ENCODE results near the gene H1-8. TPM values are rescaled to one million over a fixed set of nuclear protein-coding genes. Genes with fewer than 3 reads are reported as not detected.
A peak's percentile ranks its signal among the peaks of the same experiment; 100 is the strongest.
"Not testable (repeated sequence)": the region's sequence is repeated elsewhere in the genome, so short reads cannot be mapped to it uniquely, and the experiment has no call there.

H1-8 gene
- total RNA-seq, 1 donor from 2014 or later: not detected

DNA sequence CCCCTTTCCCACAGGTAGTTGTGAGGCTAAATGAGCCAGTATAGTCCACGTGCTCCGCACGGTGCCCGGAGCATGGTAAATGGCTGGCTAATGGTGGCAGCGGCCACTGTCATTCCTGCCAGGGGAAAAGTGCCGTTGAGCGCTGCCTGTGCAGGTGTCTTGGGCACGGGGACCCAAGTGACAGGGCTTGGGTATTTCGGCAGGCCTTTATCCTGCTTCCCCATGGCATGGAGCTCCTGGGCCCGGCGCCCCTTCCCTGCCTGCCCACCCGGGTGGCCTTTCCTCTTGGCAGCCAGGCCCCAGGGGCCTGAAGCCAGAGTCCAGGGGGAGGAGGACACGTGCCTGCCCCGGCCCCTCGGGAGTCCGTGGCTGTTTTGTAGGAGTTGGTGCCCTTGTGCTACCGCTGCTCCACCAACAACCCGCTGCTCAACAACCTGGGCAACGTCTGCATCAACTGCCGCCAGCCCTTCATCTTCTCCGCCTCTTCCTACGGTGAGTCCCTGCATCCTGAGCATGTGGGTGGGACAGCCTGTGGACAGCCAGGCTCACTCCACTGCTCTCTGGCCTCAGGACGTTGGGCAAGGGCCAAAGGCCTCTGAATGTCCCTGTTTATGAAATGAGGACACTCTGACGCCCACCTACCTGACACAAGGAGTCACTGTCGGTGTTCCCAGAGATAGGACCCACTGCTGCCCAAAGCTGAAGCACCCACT, 27.7 kb upstream of the H1-8 start:
- DNase-seq: peak; percentile 13

DNA sequence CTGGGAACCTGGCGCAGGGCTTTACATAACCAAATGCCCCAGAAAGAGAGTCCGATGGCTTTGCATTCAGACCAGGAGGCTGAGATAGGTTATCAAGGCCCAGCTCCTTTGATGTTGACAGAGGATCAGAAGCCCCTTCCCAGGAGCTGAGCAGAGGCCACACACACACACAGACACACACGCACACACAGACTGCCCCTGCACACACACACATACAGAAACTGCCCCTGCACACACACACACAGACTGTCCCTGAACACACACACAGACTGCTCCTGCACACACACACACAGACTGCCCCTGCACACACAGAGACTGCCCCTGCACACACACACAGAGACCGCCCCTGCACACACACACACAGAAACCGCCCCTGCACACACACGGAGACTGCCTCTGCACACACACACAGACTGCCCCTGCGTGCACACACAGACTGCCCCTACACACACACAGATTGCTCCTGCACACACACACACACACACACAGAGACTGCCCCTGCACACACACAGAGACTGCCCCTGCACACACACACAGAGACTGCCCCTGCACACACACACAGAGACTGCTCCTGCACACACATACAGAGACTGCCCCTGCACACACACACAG, 27.0 kb upstream of the H1-8 start:
- DNase-seq: not testable (repeated sequence)

DNA sequence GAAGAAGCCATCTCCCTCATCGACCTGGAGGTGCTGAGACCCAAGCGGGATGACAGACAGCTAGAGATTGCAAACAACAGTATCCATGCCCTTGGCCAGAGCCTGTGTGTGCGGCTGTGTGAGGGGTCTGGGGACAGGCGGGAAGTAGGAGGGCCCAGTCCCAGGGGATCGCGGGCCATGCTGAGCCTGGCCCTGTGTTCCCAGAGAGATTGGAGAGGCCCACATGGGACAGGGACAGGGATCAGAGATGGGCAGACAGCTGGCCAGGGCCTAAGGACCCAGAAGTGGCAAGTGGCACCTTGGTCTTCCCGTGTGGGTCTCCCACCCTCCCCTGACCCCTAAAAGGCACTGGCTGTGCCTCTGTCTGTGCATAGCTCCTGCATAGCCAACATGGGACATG, 25.5 kb upstream of the H1-8 start:
- no peak for DNase-seq

DNA sequence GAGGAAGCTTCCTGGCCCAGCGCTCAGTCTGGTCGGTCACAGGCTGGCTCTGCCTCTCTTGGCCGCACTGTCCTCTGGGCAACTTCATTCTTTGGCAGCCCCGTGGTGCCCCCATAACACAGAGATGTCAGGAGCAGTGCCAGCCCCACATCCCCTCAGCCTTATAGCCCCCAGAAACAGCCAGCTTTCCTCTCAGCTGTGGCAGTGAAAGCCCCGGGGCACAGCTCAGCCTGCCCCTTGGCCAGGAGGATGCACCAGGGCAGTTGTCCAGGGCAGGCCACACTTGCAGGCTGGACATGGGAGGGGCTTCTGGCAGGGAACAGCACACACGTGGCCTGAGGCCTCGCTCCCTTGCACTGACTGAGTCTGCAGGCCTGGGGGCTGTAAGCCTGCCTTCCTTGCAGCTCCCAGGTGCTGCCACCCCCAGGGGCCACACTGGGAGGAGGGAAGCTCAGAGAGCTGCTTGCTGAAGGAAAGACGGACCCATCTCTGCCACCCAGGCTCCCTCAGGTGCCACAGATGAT, 24.9 kb upstream of the H1-8 start:
- no peak for DNase-seq

DNA sequence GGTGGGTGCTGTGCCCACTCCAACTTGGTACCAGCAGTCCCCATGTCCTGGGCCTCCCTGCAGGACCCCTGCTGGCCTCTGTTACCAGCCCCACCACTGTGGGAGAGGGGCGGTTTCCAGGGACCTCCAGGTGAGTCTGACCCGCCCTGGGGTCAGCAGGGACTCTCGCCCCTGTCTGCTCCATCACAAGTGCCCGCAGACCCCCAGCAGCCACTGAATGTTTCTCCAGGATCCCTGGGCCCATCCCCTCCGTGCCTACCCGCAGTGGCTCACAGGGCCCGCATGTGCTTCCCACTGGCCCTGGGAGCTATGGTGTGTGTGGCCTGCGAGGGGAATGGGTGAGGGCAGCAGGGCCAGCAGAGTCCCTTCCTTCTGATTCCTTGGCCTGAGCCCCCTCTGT, 24.4 kb upstream of the H1-8 start:
- DNase-seq: no peak

DNA sequence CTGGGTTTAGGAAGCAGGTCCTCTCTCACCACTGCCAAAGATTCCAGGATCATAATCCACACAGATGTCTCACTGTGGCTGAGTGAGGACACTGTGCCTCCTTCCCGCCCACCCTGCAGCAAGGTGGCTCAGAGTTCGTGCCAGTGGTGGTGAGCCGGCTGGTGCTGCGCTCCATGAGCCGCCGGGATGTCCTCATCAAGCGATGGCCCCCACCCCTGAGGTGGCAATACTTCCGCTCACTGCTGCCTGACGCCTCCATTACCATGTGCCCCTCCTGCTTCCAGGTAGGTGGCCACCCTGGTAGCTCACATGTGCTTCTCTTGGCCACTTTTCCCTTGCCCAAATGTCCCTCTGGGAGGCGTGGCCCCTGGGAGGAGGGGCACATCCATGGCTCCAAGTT, 23.5 kb upstream of the H1-8 start:
- no peak for DNase-seq

DNA sequence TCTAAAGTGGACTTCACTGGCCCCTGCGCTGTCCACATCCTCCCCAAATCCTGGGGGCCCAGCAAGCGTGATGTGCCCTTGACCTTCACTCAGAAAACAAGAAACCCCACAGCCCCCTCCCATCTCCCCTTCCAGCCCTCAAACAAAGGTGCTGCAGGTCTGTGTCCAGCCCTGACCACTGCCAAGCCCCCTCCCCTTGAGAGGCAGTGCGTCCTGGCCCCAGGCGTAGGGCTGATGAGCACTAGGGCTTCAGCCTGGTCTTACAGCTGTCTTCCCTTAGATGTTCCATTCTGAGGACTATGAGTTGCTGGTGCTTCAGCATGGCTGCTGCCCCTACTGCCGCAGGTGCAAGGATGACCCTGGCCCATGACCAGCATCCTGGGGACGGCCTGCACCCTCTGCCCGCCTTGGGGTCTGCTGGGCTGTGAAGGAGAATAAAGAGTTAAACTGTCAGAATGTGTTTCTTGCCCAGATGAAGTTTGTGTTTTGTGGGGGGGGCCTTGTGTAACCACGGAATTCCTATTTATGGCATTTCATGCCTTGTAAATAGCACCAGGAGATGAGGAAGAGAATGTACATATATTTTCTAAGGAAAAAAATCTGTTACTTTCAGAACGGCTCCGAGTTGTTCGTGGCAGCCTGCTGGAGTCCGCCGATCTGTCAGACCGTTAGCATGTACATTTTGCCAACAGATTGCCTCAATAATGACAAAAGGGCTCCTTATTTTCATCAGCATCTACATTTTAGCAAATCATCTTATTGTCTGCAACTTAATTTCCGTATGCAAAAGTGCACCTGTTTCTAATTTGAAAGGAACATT, 22.9 kb upstream of the H1-8 start:
- DNase-seq: no peak

DNA sequence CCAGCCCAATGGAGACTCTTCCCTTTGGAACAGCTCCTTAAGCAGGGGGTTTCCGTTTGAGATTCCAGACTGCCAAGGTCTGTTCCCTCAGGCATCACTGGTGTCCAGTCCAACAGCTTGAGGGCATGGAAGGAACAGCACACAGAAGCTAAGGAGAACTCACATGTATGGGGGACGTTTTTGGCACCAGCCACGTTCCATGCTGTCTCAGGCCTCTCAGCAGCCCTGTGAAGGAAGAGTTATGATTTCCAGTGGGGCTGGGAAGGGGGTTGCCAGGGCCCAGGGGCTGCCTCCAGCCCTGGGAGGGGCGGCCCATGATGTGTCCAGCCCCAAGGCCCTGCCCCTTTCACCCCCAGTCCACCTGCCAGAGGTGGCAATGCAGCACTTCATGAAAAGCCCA, 22.0 kb upstream of the H1-8 start:
- no peak for DNase-seq

DNA sequence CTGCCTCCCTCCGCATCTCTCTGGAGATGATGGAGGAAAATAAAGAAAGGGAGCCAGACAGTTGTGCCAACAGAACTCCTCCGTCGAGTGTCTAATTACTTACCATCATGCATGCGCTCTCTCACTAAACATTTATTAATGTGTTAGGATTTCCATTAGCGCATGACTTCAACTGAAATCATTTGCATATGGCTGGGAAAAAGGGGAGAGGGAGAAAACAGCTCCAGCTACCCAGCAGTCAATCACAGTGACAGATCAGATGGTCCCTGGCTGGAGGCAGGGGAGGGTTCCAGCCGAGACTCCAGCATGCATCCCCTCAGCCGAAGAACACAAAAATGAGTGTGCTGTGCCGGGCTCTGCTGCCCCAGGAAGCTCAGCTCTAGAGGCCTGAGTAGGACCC, 21.4 kb upstream of the H1-8 start:
- DNase-seq: no peak

DNA sequence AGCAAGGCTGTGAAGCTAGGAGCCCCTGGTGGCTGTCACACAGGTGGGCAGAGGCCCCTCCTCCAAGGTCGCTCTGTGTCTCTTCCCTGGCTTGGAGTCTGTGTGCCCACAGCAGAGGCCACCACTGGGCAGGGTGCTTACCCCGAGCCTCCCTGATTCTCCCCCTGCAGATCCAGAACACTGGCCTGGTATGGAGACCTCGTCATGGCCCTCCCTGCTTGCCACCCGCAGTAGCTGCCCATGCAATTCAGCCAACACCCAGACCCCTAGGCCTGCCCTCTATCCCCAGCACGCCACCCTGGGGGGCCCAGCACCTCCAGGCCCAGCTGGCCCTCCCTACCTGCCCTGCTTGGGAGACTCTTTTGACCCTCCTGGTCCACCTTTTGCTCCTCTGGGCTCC, 20.0 kb upstream of the H1-8 start:
- DNase-seq: no peak

DNA sequence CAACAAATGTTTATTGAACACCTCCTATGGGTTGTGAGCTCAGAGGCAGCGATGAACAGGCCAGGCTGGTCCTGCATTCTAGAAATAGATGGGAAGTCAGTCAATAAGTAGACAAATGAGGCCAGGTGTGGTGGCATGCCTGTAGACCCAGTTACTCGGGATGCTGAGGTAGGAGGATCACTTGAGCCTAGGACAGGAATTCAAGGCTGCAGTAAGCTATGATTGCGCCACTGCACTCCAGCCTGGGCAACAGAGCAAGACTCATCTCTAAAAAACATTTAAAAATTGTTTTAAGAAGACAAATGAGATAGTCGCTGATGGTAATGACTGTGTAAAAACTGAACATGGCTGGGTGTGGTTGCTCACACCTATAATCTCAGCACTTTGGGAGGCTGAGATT, 18.9 kb upstream of the H1-8 start:
- no peak for DNase-seq

DNA sequence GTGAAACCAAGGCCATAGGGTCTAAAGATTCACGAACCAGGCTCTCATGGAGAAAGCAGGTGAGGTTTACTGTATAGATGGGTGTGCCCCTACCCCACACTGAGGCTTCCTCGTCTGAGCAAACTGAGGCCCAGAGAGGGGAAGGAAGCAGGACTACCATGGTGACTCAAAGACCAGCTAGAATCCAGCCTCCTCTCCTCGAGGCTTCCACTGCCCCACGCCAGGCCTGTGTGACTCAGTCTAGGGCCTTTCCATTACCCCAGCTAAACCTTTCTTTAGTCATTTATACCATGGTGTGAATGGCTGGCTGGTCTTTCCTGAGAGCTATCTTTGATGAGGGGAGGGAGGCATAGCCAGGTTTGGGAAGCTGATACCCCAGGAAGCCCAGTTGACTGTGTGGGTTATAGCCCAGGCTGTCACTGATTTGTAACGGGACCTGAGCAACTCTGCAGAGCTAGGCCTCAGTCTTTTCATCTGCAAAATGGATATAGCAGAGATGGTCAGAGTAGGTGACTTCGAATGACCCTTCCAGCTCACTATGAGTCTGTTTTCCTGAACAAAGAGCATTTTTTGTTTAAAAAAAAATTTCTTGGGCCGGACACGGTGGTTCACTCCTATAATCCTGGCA, 17.5 kb upstream of the H1-8 start:
- no peak for DNase-seq

DNA sequence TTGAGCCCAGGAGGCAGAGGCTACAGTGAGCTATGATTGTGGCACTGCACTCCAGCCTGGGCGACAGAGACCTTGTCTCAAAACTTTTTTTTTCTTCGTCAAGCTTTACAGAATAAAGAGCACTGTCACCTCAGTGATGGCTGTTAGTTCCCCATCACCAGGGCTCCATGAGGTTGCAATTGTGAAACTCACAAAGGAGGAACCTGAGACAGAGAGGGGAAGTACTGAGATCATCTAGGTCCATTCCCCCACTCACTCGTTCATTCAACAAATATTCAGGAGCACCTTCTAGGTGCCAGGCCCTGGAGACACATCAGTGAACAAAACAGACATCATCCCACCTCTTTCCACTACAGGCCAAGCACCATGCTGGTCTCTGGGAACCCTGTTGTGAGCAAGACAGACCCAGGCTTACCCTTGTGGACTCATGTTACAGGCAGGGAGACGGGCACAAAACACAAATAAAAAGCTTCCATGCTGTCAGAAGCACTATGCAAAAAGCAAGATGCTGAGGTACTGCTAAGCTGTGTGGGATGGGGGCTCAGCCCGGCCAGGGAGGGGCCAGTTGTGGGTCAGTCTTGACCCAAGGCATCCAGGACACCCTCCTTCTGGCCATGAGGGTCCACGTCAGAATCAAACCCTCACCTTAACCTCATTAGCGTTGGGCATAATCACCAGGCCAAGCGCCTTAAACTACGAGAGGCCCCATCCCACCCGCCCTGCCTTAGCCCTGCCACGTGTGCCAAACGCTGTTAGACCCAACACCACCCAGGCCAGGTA, 16.7 kb upstream of the H1-8 start:
- DNase-seq: no peak

DNA sequence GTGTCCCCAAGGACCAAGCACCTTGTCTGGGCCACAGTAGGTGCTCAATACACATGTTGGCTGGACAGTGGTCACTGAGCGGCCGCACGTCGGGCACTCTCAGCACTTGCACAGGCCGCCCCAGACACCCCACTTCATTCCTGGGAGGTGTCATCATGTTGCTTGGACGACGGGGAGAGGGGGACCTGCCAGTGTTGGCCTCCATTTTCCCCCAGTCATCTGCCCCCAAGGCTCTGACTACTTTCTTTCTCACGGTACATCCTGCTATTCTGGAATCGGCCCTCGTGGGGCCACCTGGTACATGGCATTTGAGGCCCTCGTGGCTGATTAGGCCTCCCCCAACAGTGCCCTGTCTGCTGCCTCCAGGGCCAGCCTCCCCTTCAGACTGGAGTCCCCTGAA, 15.7 kb upstream of the H1-8 start:
- no peak for DNase-seq

DNA sequence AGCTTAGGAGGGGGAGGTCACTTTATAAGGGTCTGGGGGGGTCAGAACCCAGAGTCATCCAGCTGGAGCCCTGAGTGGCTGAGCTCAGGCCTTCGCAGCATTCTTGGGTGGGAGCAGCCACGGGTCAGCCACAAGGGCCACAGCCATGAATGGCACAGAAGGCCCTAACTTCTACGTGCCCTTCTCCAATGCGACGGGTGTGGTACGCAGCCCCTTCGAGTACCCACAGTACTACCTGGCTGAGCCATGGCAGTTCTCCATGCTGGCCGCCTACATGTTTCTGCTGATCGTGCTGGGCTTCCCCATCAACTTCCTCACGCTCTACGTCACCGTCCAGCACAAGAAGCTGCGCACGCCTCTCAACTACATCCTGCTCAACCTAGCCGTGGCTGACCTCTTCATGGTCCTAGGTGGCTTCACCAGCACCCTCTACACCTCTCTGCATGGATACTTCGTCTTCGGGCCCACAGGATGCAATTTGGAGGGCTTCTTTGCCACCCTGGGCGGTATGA, 14.3 kb upstream of the H1-8 start, which contains the start of gene RHO:
Gene RHO (plus strand): TSS at position 51 of the 512 bp plus-strand sequence. CDS start 95 bp downstream, at position 146.
- no peak for DNase-seq

DNA sequence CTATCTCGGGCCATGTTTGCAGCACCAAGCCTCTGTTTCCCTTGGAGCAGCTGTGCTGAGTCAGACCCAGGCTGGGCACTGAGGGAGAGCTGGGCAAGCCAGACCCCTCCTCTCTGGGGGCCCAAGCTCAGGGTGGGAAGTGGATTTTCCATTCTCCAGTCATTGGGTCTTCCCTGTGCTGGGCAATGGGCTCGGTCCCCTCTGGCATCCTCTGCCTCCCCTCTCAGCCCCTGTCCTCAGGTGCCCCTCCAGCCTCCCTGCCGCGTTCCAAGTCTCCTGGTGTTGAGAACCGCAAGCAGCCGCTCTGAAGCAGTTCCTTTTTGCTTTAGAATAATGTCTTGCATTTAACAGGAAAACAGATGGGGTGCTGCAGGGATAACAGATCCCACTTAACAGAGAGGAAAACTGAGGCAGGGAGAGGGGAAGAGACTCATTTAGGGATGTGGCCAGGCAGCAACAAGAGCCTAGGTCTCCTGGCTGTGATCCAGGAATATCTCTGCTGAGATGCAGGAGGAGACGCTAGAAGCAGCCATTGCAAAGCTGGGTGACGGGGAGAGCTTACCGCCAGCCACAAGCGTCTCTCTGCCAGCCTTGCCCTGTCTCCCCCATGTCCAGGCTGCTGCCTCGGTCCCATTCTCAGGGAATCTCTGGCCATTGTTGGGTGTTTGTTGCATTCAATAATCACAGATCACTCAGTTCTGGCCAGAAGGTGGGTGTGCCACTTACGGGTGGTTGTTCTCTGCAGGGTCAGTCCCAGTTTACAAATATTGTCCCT, 13.4 kb upstream of the H1-8 start:
- no peak for DNase-seq

DNA sequence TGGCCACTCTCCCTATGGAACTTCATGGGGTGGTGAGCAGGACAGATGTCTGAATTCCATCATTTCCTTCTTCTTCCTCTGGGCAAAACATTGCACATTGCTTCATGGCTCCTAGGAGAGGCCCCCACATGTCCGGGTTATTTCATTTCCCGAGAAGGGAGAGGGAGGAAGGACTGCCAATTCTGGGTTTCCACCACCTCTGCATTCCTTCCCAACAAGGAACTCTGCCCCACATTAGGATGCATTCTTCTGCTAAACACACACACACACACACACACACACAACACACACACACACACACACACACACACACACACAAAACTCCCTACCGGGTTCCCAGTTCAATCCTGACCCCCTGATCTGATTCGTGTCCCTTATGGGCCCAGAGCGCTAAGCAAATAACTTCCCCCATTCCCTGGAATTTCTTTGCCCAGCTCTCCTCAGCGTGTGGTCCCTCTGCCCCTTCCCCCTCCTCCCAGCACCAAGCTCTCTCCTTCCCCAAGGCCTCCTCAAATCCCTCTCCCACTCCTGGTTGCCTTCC, 12.7 kb upstream of the H1-8 start:
- no peak for DNase-seq

DNA sequence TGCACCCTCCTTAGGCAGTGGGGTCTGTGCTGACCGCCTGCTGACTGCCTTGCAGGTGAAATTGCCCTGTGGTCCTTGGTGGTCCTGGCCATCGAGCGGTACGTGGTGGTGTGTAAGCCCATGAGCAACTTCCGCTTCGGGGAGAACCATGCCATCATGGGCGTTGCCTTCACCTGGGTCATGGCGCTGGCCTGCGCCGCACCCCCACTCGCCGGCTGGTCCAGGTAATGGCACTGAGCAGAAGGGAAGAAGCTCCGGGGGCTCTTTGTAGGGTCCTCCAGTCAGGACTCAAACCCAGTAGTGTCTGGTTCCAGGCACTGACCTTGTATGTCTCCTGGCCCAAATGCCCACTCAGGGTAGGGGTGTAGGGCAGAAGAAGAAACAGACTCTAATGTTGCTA, 12.2 kb upstream of the H1-8 start:
- DNase-seq: no peak

DNA sequence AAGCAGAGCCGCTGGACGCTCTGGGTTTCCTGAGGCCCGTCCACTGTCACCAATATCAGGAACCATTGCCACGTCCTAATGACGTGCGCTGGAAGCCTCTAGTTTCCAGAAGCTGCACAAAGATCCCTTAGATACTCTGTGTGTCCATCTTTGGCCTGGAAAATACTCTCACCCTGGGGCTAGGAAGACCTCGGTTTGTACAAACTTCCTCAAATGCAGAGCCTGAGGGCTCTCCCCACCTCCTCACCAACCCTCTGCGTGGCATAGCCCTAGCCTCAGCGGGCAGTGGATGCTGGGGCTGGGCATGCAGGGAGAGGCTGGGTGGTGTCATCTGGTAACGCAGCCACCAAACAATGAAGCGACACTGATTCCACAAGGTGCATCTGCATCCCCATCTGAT, 11.3 kb upstream of the H1-8 start:
- no peak for DNase-seq

DNA sequence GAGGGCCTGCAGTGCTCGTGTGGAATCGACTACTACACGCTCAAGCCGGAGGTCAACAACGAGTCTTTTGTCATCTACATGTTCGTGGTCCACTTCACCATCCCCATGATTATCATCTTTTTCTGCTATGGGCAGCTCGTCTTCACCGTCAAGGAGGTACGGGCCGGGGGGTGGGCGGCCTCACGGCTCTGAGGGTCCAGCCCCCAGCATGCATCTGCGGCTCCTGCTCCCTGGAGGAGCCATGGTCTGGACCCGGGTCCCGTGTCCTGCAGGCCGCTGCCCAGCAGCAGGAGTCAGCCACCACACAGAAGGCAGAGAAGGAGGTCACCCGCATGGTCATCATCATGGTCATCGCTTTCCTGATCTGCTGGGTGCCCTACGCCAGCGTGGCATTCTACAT, 10.7 kb upstream of the H1-8 start:
- DNase-seq: no peak

DNA sequence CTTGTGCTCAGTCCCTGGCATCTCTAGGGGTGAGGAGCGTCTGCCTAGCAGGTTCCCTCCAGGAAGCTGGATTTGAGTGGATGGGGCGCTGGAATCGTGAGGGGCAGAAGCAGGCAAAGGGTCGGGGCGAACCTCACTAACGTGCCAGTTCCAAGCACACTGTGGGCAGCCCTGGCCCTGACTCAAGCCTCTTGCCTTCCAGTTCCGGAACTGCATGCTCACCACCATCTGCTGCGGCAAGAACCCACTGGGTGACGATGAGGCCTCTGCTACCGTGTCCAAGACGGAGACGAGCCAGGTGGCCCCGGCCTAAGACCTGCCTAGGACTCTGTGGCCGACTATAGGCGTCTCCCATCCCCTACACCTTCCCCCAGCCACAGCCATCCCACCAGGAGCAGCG, 9.6 kb upstream of the H1-8 start:
- DNase-seq: no peak

Measured in occipital lobe (tissue), 2 donors.